RWPE1 (cell line): ENCODE data around the gene CSK.

Experiments
- CTCF ChIA-PET: fragments of 350-600 bp; sonication (Branson Sonifier 250); formaldehyde crosslinking; extraction: SDS; loops from one replicate; lab custom pipeline; 2021; lab: Yijun Ruan, JAX
- POLR2A ChIA-PET: fragments of 400-600 bp; formaldehyde crosslinking; extraction: SDS; loops from one replicate; lab custom pipeline; 2020; ENCODE audit warnings: antibody characterized with exemption; ENCODE audit not compliant: low non-redundant PET; lab: Yijun Ruan, JAX
- DNase-seq: peaks from one replicate; pipeline ENCODE4 v3.0.0; 2012; ENCODE audit warnings: low spot score
- H3K27ac ChIP-seq: fragments of 450-650 bp; 2 replicates; pipeline ENCODE4 v1.5.1; 2017
- TF ChIP-seq, protein P1 (sequence below): fragments of 450-650 bp; conservative IDR thresholded peaks from 2 replicates; pipeline ENCODE4 v1.5.1; 2017; ENCODE audit warnings: low read depth, mild to moderate bottlenecking

The CSK gene

GRCh38 chr15:74754593-74755215, 27.2 kb upstream of the CSK start:
- ChIA-PET POLR2A (no interaction called here), CTCF (no interaction called here)
- no peak overlapping the region for H3K27ac ChIP-seq
- TF ChIP-seq, protein P1, sequence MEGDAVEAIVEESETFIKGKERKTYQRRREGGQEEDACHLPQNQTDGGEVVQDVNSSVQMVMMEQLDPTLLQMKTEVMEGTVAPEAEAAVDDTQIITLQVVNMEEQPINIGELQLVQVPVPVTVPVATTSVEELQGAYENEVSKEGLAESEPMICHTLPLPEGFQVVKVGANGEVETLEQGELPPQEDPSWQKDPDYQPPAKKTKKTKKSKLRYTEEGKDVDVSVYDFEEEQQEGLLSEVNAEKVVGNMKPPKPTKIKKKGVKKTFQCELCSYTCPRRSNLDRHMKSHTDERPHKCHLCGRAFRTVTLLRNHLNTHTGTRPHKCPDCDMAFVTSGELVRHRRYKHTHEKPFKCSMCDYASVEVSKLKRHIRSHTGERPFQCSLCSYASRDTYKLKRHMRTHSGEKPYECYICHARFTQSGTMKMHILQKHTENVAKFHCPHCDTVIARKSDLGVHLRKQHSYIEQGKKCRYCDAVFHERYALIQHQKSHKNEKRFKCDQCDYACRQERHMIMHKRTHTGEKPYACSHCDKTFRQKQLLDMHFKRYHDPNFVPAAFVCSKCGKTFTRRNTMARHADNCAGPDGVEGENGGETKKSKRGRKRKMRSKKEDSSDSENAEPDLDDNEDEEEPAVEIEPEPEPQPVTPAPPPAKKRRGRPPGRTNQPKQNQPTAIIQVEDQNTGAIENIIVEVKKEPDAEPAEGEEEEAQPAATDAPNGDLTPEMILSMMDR: no peak
- no peak for DNase-seq

DNA sequence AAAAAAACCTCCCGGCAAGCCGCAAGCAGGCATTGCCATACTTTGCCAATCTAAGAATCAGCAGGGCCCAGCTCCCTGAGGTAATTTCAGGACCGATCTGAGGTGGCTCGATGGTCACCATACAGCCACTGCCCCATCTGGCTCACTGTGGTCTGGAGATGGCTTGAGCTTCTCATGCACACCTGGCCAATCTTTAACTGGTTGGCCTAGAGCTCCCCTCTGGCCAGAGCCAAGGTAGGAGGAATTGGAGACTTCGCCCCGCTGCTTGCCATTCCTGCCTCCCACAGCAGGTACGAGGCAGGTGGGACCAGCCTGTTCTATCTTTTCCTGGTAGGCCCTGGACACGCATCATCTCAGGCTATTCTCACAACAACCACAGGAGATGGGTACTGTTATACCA, 23.1 kb upstream of the CSK start:
- TF ChIP-seq, protein P1: no peak
- CTCF ChIA-PET: interaction anchor here (0.6 kb wide), 1 partner anchor 12 kb away, joined by 3 read pairs; no protein-coding TSS in a partner anchor
- DNase-seq: no peak
- POLR2A ChIA-PET: no interaction called here
- H3K27ac ChIP-seq: no peak overlapping the region

DNA sequence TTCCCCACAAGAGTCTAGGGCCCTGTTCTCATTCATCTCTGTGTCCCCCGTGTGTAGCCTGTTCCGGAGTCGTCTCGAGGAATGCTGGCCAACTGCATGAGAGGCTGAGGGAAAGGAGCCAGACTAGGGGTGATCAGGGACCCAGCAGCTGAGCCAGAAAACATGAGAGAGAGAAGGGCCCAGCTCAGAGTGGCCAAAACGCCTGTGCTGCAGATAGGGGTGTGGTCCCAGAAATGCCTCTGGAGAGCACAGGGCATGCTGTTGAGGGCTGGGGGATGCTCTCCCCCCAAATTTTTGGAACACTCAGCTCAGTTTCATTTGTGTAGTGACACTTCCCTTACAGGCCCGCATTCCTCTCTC, 19.1 kb upstream of the CSK start:
- no peak overlapping the region for H3K27ac ChIP-seq
- POLR2A ChIA-PET: interaction anchor here (0.6 kb wide), 1 partner anchor 27 kb away, joined by 3 read pairs; no protein-coding TSS in a partner anchor

DNA sequence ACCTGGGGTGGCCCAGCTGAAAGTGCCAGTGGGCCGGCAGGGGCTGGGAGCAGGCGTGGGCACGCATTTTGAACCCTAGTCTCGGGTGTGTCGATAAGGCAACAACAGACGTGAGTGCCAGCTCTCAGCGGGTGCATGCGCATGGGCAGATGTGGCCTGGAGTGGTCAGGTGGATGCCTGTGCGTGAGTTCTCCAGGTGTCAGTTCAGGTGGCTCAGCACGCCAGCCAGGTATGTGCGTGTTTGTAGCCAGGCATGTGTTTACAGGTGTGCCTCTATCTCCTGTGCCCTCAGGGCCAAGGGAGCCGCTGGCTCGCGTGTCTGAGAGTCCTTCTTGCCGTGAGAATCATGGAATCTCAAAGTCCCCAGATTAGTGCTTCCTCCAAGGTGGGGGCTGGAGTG, 18.5 kb upstream of the CSK start:
- ChIA-PET POLR2A (interaction anchor here (0.6 kb wide), 1 partner anchor 26 kb away, joined by 3 read pairs; no protein-coding TSS in a partner anchor), CTCF (interaction anchor here (0.5 to 0.6 kb wide), 3 partner anchors 74 to 167 kb away, joined by 3 read pairs; no protein-coding TSS in a partner anchor)
- no peak overlapping the region for H3K27ac ChIP-seq
- DNase-seq: peak; percentile 52
- TF ChIP-seq, protein P1: no peak

More for the DNA sequence above, 19.1 kb upstream of the CSK start:
- TF ChIP-seq, protein P1: no peak
- no peak for DNase-seq
- CTCF ChIA-PET: interaction anchor here (0.6 to 0.7 kb wide), 3 partner anchors 93 to 141 kb away, joined by 3 read pairs; no protein-coding TSS in a partner anchor

GRCh38 chr15:74767167-74768098, 14.4 kb upstream of the CSK start:
- DNase-seq: no peak
- CTCF ChIA-PET: interaction anchor here (0.6 to 7.1 kb wide), 11 partner anchors 10 to 394 kb away, joined by 3 to 258 read pairs (median 9); partner anchors contain the start of genes CPLX3 and CYP1A1
- TF ChIP-seq, protein P1: no peak
- POLR2A ChIA-PET: no interaction called here
- no peak overlapping the region for H3K27ac ChIP-seq
